Measurements from ENCODE around the gene URI1. TPM values are rescaled to one million over a fixed set of nuclear protein-coding genes. Genes with fewer than 3 reads are reported as not detected.

URI1 gene
- polyA plus RNA-seq, 1 donor (not counting 4 experiments of a cell fraction or from before 2014, with no cell fraction given) = 98.6 TPM

DNA sequence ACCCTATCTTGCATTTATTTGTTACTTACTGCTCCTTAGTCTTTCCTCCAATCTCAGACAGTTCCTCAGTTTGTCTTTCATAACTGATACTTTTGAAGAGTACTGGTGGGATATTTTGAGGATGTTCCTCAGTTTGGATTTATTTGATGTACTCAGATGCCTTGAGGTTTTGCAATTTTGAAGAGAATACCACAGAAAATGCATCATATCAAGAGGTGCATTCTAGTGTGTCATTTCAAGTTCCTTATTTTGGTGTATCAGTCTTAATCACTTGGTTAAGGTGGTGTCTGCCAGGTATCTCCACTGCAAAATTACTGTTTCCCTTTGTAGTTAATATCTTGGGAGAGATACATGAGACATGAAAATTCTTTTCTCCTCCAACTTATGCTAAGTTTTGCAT lies 75.1 kb downstream of the URI1 start:
- H3K4me1 ChIP-seq (ENCODE audit: control insufficient read depth, extremely low read depth, insufficient read depth, low read length) = no peaks in the 10 kb centered on the region
- no peaks in the 10 kb centered on the region for H4K20me1 ChIP-seq (ENCODE audit: control insufficient read depth, extremely low read depth, insufficient read depth, low read length)
- no peak overlapping the region for H2AFZ ChIP-seq (ENCODE audit: control insufficient read depth, low read length)
- dilution Hi-C loops (cut with MboI; ENCODE audit: extremely low pct_ligation_motif_present, low sequenced_read_pairs) = no loop called here
- TF ChIP-seq EZH2 (IDR thresholded peaks at IDR 0.05; ENCODE audit: low read length) = no peak
- TF ChIP-seq, protein P1, sequence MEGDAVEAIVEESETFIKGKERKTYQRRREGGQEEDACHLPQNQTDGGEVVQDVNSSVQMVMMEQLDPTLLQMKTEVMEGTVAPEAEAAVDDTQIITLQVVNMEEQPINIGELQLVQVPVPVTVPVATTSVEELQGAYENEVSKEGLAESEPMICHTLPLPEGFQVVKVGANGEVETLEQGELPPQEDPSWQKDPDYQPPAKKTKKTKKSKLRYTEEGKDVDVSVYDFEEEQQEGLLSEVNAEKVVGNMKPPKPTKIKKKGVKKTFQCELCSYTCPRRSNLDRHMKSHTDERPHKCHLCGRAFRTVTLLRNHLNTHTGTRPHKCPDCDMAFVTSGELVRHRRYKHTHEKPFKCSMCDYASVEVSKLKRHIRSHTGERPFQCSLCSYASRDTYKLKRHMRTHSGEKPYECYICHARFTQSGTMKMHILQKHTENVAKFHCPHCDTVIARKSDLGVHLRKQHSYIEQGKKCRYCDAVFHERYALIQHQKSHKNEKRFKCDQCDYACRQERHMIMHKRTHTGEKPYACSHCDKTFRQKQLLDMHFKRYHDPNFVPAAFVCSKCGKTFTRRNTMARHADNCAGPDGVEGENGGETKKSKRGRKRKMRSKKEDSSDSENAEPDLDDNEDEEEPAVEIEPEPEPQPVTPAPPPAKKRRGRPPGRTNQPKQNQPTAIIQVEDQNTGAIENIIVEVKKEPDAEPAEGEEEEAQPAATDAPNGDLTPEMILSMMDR (optimal IDR thresholded peaks at IDR 0.05 in 1 of 3, IDR thresholded peaks at IDR 0.05 in 1 of 3, conservative IDR thresholded peaks at IDR 0.05 in 1 of 3; ENCODE audit: extremely low read depth in 1 of 3, insufficient read depth in 2 of 3, low read length in 3 of 3) = no peak
- no peaks in the 10 kb centered on the region for H3K9me1 ChIP-seq (ENCODE audit: control insufficient read depth, extremely low read depth, insufficient read depth, low read length)
- H3K27ac ChIP-seq (ENCODE audit: control insufficient read depth, insufficient read depth, low read length) = no peak overlapping the region
- H3K27me3 ChIP-seq (ENCODE audit: control insufficient read depth, extremely low read depth, insufficient read depth, low read length) = no peaks in the 10 kb centered on the region
- no peaks in the 10 kb centered on the region for H3K79me2 ChIP-seq (ENCODE audit: control insufficient read depth, insufficient read depth, low read length)
- DNase-seq (ENCODE audit: low read depth, low spot score) = no peak
- no peak overlapping the region for H3K4me2 ChIP-seq (ENCODE audit: control insufficient read depth, extremely low read depth, insufficient read depth, low read depth, low read length)
- H3K9ac ChIP-seq (ENCODE audit: control insufficient read depth, extremely low read depth, insufficient read depth, low read length) = no peak overlapping the region
- no peak overlapping the region for H3K4me3 ChIP-seq (ENCODE audit: control insufficient read depth in 2 of 3, extremely low read depth in 1 of 3, insufficient read depth in 2 of 3, low read depth in 1 of 3, low read length in 3 of 3)
- peaks cover 1 to 6% of the 10 kb centered on the region in 2 experiments for H3K36me3 ChIP-seq (ENCODE audit: control insufficient read depth in 2 of 2, extremely low read depth in 1 of 2, insufficient read depth in 2 of 2, low read length in 2 of 2)
- no peaks in the 10 kb centered on the region for H3K9me3 ChIP-seq (ENCODE audit: control insufficient read depth, low read depth, low read length)
- FAIRE-seq = no peak

DNA sequence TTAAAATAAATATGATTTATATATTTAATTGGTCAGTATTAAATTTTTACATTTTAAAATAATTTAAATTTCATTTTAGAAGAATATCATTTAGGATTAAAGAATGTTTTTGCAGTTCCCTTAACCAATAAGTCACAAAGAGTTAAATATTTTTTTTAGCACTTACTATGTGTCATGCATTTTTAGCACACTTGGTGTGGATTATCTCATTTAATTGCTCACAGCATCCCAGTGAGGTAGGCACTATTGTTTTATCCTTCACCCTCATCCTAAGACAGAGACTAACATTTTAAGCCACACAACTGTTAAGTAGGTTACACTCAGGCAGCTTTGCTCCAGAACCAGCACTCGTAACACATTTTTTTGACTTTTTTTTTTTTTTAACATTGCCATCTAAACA lies 78.2 kb downstream of the URI1 start:
- H3K36me3 ChIP-seq (ENCODE audit: control insufficient read depth in 2 of 2, extremely low read depth in 1 of 2, insufficient read depth in 2 of 2, low read length in 2 of 2) = peaks cover 0 to 2% of the 10 kb centered on the region in 2 experiments
- DNase-seq (ENCODE audit: low read depth, low spot score) (no peak), FAIRE-seq (no peak)
- no peaks in the 10 kb centered on the region for H3K9me1 ChIP-seq (ENCODE audit: control insufficient read depth, extremely low read depth, insufficient read depth, low read length)
- no peaks in the 10 kb centered on the region for H3K27me3 ChIP-seq (ENCODE audit: control insufficient read depth, extremely low read depth, insufficient read depth, low read length)
- no peak overlapping the region for H3K27ac ChIP-seq (ENCODE audit: control insufficient read depth, insufficient read depth, low read length)
- no peak overlapping the region for H3K4me3 ChIP-seq (ENCODE audit: control insufficient read depth in 2 of 3, extremely low read depth in 1 of 3, insufficient read depth in 2 of 3, low read depth in 1 of 3, low read length in 3 of 3)
- H4K20me1 ChIP-seq (ENCODE audit: control insufficient read depth, extremely low read depth, insufficient read depth, low read length) = no peaks in the 10 kb centered on the region
- no peak overlapping the region for H3K9ac ChIP-seq (ENCODE audit: control insufficient read depth, extremely low read depth, insufficient read depth, low read length)
- no peak overlapping the region for H3K4me2 ChIP-seq (ENCODE audit: control insufficient read depth, extremely low read depth, insufficient read depth, low read depth, low read length)
- H2AFZ ChIP-seq (ENCODE audit: control insufficient read depth, low read length) = no peak overlapping the region
- H3K79me2 ChIP-seq (ENCODE audit: control insufficient read depth, insufficient read depth, low read length) = no peaks in the 10 kb centered on the region
- no peak for TF ChIP-seq EZH2 (IDR thresholded peaks at IDR 0.05; ENCODE audit: low read length)
- TF ChIP-seq, protein P1 (optimal IDR thresholded peaks at IDR 0.05 in 1 of 3, IDR thresholded peaks at IDR 0.05 in 1 of 3, conservative IDR thresholded peaks at IDR 0.05 in 1 of 3; ENCODE audit: extremely low read depth in 1 of 3, insufficient read depth in 2 of 3, low read length in 3 of 3) = no peak
- H3K9me3 ChIP-seq (ENCODE audit: control insufficient read depth, low read depth, low read length) = no peaks in the 10 kb centered on the region
- no peaks in the 10 kb centered on the region for H3K4me1 ChIP-seq (ENCODE audit: control insufficient read depth, extremely low read depth, insufficient read depth, low read length)
- dilution Hi-C loops (cut with MboI; ENCODE audit: extremely low pct_ligation_motif_present, low sequenced_read_pairs) = no loop called here

Data from keratinocyte (primary cell).